ENCODE data around the gene TMEM222.
A peak's percentile ranks its signal among the peaks of the same experiment; 100 is the strongest.

The TMEM222 gene

DNA sequence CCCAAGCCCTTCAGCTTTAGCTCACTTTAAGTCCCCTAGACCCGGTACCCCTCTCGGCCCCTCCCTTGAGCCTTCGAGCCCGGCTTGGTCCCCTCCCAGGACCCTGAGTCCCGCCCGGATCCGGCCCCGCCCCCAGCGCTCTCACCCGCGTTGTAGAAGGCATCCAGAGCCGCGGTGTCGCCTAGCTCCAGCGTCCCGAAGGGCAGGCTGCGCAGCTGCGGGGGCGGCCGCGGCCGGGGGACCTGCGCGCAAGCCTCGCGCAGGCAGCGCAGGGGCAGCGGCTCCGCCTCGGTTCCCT lies 44.1 kb downstream of the TMEM222 start:
- peak; percentile 68 for DNase-seq
- peaks cover 8% of the 10 kb centered on the region for H3K4me1 ChIP-seq (ENCODE audit: low read length)
- peak overlapping the region; percentile 46; the same call in 1 of the 2 replicates for H3K9ac ChIP-seq (ENCODE audit: low read length)

DNA sequence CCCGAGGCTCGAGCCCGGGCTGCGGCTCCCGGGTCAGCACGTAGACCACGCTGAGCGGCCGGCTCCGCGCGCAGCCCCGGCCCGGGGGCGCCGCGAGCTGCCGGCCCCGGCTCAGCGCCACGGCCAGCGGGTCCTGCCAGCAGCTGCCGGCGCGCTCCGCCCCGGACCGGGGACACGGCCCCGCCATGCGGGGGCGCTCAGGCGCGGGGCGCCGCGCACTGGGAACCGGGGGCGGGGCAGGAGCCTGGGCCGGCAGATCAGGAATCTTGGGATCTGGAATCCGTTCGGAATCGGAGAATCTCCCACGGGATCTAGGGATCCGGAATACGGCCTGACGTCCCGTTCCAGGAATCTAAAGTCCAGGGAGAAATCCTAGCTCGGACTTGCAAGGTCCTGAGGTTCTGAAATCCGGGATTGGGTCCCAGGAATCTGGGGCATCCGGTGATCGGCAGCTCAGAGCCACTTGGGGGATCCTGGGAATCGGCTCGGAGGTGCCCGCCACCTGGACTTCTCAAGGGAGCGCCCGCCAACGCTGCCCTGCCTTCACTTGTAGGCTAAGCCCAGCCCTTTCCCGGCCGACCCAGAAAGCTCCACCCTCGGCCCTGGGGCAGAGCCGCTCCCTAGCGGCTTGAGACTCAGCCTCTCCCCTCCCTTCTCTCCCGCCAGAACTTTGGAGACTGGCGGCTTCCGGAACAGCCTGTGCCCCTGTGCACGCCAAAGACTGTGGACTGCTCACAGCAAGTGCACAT lies 44.6 kb downstream of the TMEM222 start, which contains the start of gene MAP3K6:
Gene MAP3K6, minus strand, starts transcription at position 551 of the 749 bp plus-strand sequence. Its CDS starts 364 bp downstream, at position 187.
- no peak within 1 kb of the TSS for H3K27ac ChIP-seq (ENCODE audit: low read length)
- H3K9ac ChIP-seq (ENCODE audit: low read length), result peak within 1 kb of the TSS; percentile 51; the same call in 1 of the 2 replicates
- H3K9me3 ChIP-seq (replicated peaks; ENCODE audit: insufficient read depth, low read length), result no peaks in the 10 kb centered on the region
- peaks cover 3% of the 10 kb centered on the region; the same call in 1 of the 2 replicates for H3F3A ChIP-seq (ENCODE audit: insufficient read depth, low read length)
- peak; percentile 64 for DNase-seq
- no peaks in the 10 kb centered on the region for H4K20me1 ChIP-seq (ENCODE audit: insufficient read depth, low read length)
- H3K27me3 ChIP-seq (replicated peaks; ENCODE audit: insufficient read depth, low read length), result no peaks in the 10 kb centered on the region
- no peaks in the 10 kb centered on the region for H3K79me2 ChIP-seq (ENCODE audit: low read length)
- H3K4me1 ChIP-seq (ENCODE audit: low read length), result peaks cover 8% of the 10 kb centered on the region
- peak within 1 kb of the TSS; percentile 99 for H3K4me2 ChIP-seq (ENCODE audit: low read depth, low read length)
- H3K4me3 ChIP-seq (ENCODE audit: low read length), result peak within 1 kb of the TSS; percentile 79
- TF ChIP-seq, protein P1, sequence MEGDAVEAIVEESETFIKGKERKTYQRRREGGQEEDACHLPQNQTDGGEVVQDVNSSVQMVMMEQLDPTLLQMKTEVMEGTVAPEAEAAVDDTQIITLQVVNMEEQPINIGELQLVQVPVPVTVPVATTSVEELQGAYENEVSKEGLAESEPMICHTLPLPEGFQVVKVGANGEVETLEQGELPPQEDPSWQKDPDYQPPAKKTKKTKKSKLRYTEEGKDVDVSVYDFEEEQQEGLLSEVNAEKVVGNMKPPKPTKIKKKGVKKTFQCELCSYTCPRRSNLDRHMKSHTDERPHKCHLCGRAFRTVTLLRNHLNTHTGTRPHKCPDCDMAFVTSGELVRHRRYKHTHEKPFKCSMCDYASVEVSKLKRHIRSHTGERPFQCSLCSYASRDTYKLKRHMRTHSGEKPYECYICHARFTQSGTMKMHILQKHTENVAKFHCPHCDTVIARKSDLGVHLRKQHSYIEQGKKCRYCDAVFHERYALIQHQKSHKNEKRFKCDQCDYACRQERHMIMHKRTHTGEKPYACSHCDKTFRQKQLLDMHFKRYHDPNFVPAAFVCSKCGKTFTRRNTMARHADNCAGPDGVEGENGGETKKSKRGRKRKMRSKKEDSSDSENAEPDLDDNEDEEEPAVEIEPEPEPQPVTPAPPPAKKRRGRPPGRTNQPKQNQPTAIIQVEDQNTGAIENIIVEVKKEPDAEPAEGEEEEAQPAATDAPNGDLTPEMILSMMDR (IDR thresholded peaks at IDR 0.05; ENCODE audit: low read length), result peak; percentile 43
- TF ChIP-seq EZH2 (optimal IDR thresholded peaks at IDR 0.05; ENCODE audit: low read depth, low read length) (no peak), EZH2phosphoT487 (IDR thresholded peaks at IDR 0.05; ENCODE audit: low read length) (no peak)
- H3K9me2 ChIP-seq (replicated peaks; ENCODE audit: insufficient read depth, low read length), result no peaks in the 10 kb centered on the region
- H2AFZ ChIP-seq (ENCODE audit: low read length), result peak within 1 kb of the TSS; percentile 95
- H3K36me3 ChIP-seq (replicated peaks; ENCODE audit: insufficient read depth, low read length), result no peaks in the 10 kb centered on the region

More for the DNA sequence above, 44.1 kb downstream of the TMEM222 start:
- Histone ChIP-seq H3K4me3 (ENCODE audit: low read length) (peak overlapping the region; percentile 79), H3F3A (ENCODE audit: insufficient read depth, low read length) (peaks cover 3% of the 10 kb centered on the region; the same call in 1 of the 2 replicates), H2AFZ (ENCODE audit: low read length) (peak overlapping the region; percentile 95), H3K36me3 (replicated peaks; ENCODE audit: insufficient read depth, low read length) (no peaks in the 10 kb centered on the region), H3K27me3 (replicated peaks; ENCODE audit: insufficient read depth, low read length) (no peaks in the 10 kb centered on the region), H3K27ac (ENCODE audit: low read length) (no peak overlapping the region), H3K9me3 (replicated peaks; ENCODE audit: insufficient read depth, low read length) (no peaks in the 10 kb centered on the region), H3K79me2 (ENCODE audit: low read length) (no peaks in the 10 kb centered on the region), H3K9me2 (replicated peaks; ENCODE audit: insufficient read depth, low read length) (no peaks in the 10 kb centered on the region), H3K4me2 (ENCODE audit: low read depth, low read length) (peak overlapping the region; percentile 99), H4K20me1 (ENCODE audit: insufficient read depth, low read length) (no peaks in the 10 kb centered on the region)
- no peak for TF ChIP-seq EZH2 (optimal IDR thresholded peaks at IDR 0.05; ENCODE audit: low read depth, low read length)

DNA sequence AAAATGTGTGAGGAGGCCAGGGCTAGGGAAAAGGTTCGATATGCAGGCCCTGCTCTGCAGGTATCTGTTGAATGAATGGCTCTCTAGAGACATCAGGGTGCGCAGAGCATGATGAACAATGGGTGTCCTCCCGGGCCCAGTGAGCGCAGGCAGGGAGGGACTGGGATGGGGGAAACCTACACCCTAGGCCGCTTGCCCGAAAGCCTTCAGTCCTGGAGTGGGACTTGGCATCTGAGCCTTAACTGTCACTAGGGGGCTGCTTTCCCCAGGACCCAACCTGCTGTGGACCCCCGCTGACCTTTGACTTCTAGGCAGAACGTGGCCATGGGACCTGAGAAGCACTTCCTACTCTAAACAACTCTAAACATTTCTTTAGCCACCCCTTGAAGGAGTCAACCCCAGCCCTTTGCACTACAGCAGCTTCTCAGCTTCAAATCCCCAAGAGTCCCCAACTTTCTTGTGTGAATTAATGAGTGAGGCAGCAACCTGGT lies 45.2 kb downstream of the TMEM222 start:
- Histone ChIP-seq H3K4me1 (ENCODE audit: low read length) (peaks cover 8% of the 10 kb centered on the region), H2AFZ (ENCODE audit: low read length) (peak overlapping the region; percentile 91), H3K9me2 (replicated peaks; ENCODE audit: insufficient read depth, low read length) (no peaks in the 10 kb centered on the region), H3K36me3 (replicated peaks; ENCODE audit: insufficient read depth, low read length) (no peaks in the 10 kb centered on the region), H3F3A (ENCODE audit: insufficient read depth, low read length) (peaks cover 3% of the 10 kb centered on the region; the same call in 1 of the 2 replicates), H3K27me3 (replicated peaks; ENCODE audit: insufficient read depth, low read length) (no peaks in the 10 kb centered on the region), H4K20me1 (ENCODE audit: insufficient read depth, low read length) (no peaks in the 10 kb centered on the region), H3K4me3 (ENCODE audit: low read length) (peak overlapping the region; percentile 72), H3K4me2 (ENCODE audit: low read depth, low read length) (peak overlapping the region; percentile 83), H3K79me2 (ENCODE audit: low read length) (no peaks in the 10 kb centered on the region), H3K27ac (ENCODE audit: low read length) (no peak overlapping the region), H3K9ac (ENCODE audit: low read length) (peak overlapping the region; percentile 51; the same call in 1 of the 2 replicates), H3K9me3 (replicated peaks; ENCODE audit: insufficient read depth, low read length) (no peaks in the 10 kb centered on the region)
- DNase-seq, result no peak
- TF ChIP-seq EZH2 (optimal IDR thresholded peaks at IDR 0.05; ENCODE audit: low read depth, low read length) (no peak), EZH2phosphoT487 (IDR thresholded peaks at IDR 0.05; ENCODE audit: low read length) (no peak)
- TF ChIP-seq, protein P1 (IDR thresholded peaks at IDR 0.05; ENCODE audit: low read length), result no peak

All from MM.1S (cell line).